Measurements from ENCODE around the gene AZU1.
"Not testable (repeated sequence)": the region's sequence is repeated elsewhere in the genome, so short reads cannot be mapped to it uniquely, and the experiment has no call there.

Gene AZU1

GRCh38 chr19:810883-811489 is 16.7 kb upstream of the AZU1 start:
- peak; percentile 45 for DNase-seq

- DNase-seq, result no peak
These were observed 16.1 kb upstream of the AZU1 start for GRCh38 chr19:811506-812048.

GRCh38 chr19:812049-812746 is 15.4 kb upstream of the AZU1 start:
- DNase-seq, result peak; percentile 32

GRCh38 chr19:812747-813218 is 14.9 kb upstream of the AZU1 start:
- DNase-seq, result no peak

GRCh38 chr19:813219-814151 is 14.2 kb upstream of the AZU1 start:
- no peak for DNase-seq

- DNase-seq, result no peak
These were observed 13.2 kb upstream of the AZU1 start for GRCh38 chr19:814152-815078.

GRCh38 chr19:815079-815774 is 12.4 kb upstream of the AZU1 start:
- no peak for DNase-seq

GRCh38 chr19:815775-816499 is 11.7 kb upstream of the AZU1 start:
- no peak for DNase-seq

- DNase-seq, result no peak
These were observed 11.2 kb upstream of the AZU1 start for GRCh38 chr19:816500-816857.

- not testable (repeated sequence) for DNase-seq
These were observed 7.4 kb upstream of the AZU1 start for GRCh38 chr19:820212-820611.

GRCh38 chr19:821231-821824 is 6.3 kb upstream of the AZU1 start:
- DNase-seq, result no peak

GRCh38 chr19:821825-822503 is 5.7 kb upstream of the AZU1 start, which contains the start of gene PLPPR3:
Gene PLPPR3 (minus strand): TSS chr19:821955. CDS start chr19:821559, 396 bp downstream.
- peak; percentile 48 for DNase-seq

- peak; percentile 95 for DNase-seq
These were observed 4.0 kb upstream of the AZU1 start for GRCh38 chr19:823565-824121.

GRCh38 chr19:824885-825284 is 2.8 kb upstream of the AZU1 start:
- DNase-seq, result peak; percentile 84

GRCh38 chr19:825897-826644 is 1.6 kb upstream of the AZU1 start:
- peak; percentile 69 for DNase-seq

GRCh38 chr19:827314-827709 is 325 bp upstream of the AZU1 start:
- DNase-seq, result no peak

GRCh38 chr19:829129-829758 is 1.6 kb downstream of the AZU1 start:
- no peak for DNase-seq
